Liver (tissue), 9 donors: Measurements from ENCODE around the gene GALNT9. TPM values are rescaled to one million over a fixed set of nuclear protein-coding genes. Genes with fewer than 3 reads are reported as not detected.
"Not testable (repeated sequence)": the region's sequence is repeated elsewhere in the genome, so short reads cannot be mapped to it uniquely, and the experiment has no call there.

Source experiments
- DNase-seq: peaks from one replicate; pipeline ENCODE4 v3.0.0-alpha.2; 2017; ENCODE audit warnings: low spot score
- H3K27ac ChIP-seq, 2 donors: one replicate each; pipeline ENCODE4 v1.7.0; 2013; ENCODE audit warnings: inconsistent platforms in 2 of 2, low read length in 2 of 2, control low read depth in 1 of 2, low read depth in 1 of 2, mild to moderate bottlenecking in 1 of 2
- H3K27me3 ChIP-seq, 4 donors: one replicate each; pipeline versions ENCODE4 v1.6.1 to v1.7.0; 2013; ENCODE audit warnings: low read length in 3 of 4, inconsistent platforms in 1 of 4, mild to moderate bottlenecking in 1 of 4, moderate library complexity in 1 of 4; ENCODE audit not compliant: control insufficient read depth in 4 of 4, insufficient read depth in 4 of 4
- H3K36me3 ChIP-seq, 4 donors: one replicate each; pipeline versions ENCODE4 v1.6.1 to v1.7.0; 2013; ENCODE audit warnings: low read length in 3 of 4, mild to moderate bottlenecking in 3 of 4, low read depth in 1 of 4, moderate library complexity in 1 of 4; ENCODE audit not compliant: control insufficient read depth in 4 of 4, insufficient read depth in 3 of 4
- H3K4me1 ChIP-seq, 4 donors: one replicate each; pipeline versions ENCODE4 v1.6.1 to v1.7.0; 2013; ENCODE audit warnings: low read length in 3 of 4, mild to moderate bottlenecking in 3 of 4, moderate library complexity in 1 of 4; ENCODE audit not compliant: control insufficient read depth in 4 of 4, insufficient read depth in 4 of 4
- H3K4me3 ChIP-seq, 3 donors: one replicate each; pipeline versions ENCODE4 v1.6.1 to v1.7.0; 2013; ENCODE audit warnings: low read length in 3 of 3, control low read depth in 1 of 3, low read depth in 1 of 3, mild to moderate bottlenecking in 1 of 3
- H3K9ac ChIP-seq, 2 donors: one replicate each; pipeline ENCODE4 v1.7.0; 2013; ENCODE audit warnings: low read length in 2 of 2, mild to moderate bottlenecking in 2 of 2, moderate library complexity in 2 of 2, control low read depth in 1 of 2, low read depth in 1 of 2
- H3K9me3 ChIP-seq, 4 donors: one replicate each; pipeline versions ENCODE4 v1.6.1 to v1.7.0; 2013; ENCODE audit warnings: low read length in 3 of 4; ENCODE audit not compliant: control insufficient read depth in 4 of 4
- EGR1 ChIP-seq, 2 donors: IDR thresholded peaks; 2 replicates each; pipeline ENCODE4 v1.6.1; 2016 to 2018; ENCODE audit warnings: antibody characterized with exemption in 2 of 2, low read depth in 2 of 2
- FOXA2 ChIP-seq: IDR thresholded peaks from 2 replicates; pipeline ENCODE4 v1.6.1; 2016; ENCODE audit warnings: antibody characterized with exemption
- GABPA ChIP-seq, 2 donors: IDR thresholded peaks in 1 of 2; conservative IDR thresholded peaks in 1 of 2; 2 replicates each; pipeline ENCODE4 v1.6.1; 2016; ENCODE audit warnings: antibody characterized with exemption in 2 of 2, mild to moderate bottlenecking in 1 of 2, moderate library complexity in 1 of 2
- HNF4A ChIP-seq, 2 donors: conservative IDR thresholded peaks; 2 replicates each; pipeline ENCODE4 v1.6.1; 2016; ENCODE audit warnings: antibody characterized with exemption in 2 of 2, mild to moderate bottlenecking in 2 of 2
- JUND ChIP-seq, 2 donors: IDR thresholded peaks; 2 replicates each; pipeline ENCODE4 v1.6.1; 2016; ENCODE audit warnings: antibody characterized with exemption in 2 of 2
- NR2F2 ChIP-seq: IDR thresholded peaks from 2 replicates; pipeline ENCODE4 v1.6.1; 2016; ENCODE audit warnings: antibody characterized with exemption
- RAD21 ChIP-seq, 2 donors: IDR thresholded peaks; 2 replicates each; pipeline ENCODE4 v1.6.1; 2016; ENCODE audit warnings: antibody characterized with exemption in 2 of 2, mild to moderate bottlenecking in 2 of 2
- REST ChIP-seq: IDR thresholded peaks from 2 replicates; pipeline ENCODE4 v1.6.1; 2016; ENCODE audit warnings: antibody characterized with exemption, mild to moderate bottlenecking
- SP1 ChIP-seq: IDR thresholded peaks from 2 replicates; pipeline ENCODE4 v1.6.1; 2018; ENCODE audit warnings: antibody characterized with exemption, mild to moderate bottlenecking
- TAF1 ChIP-seq: conservative IDR thresholded peaks from 2 replicates; pipeline ENCODE4 v1.6.1; 2016; ENCODE audit warnings: antibody characterized with exemption, mild to moderate bottlenecking
- YY1 ChIP-seq: IDR thresholded peaks from 2 replicates; pipeline ENCODE4 v1.6.1; 2016; ENCODE audit warnings: antibody characterized with exemption, mild to moderate bottlenecking
- ZBTB33 ChIP-seq: IDR thresholded peaks from 2 replicates; pipeline ENCODE4 v1.6.1; 2016; ENCODE audit warnings: antibody characterized with exemption
- WGBS: extraction: QIAGEN DNeasy Blood & Tissue Kit; methylation state at CpG from one replicate; pipeline ENCODE4 v1.1.7; 2013; 5-methylcytosine and 5-hydroxymethylcytosine counted together
- polyA plus RNA-seq, 2 donors: library from polyadenylated mRNA; stranded (reverse) in 1 of 2; unstranded in 1 of 2; fragments of 200-250 nt in 1 of 2; fragments of >200 nt in 1 of 2; fragmentation: Nextera tagmentation in 1 of 2; extraction: Ambion mirVana in 1 of 2; gene quantifications; one replicate each; pipeline versions ENCODE4 v1.2.1 to v1.2.3, GENCODE V29; 2013 to 2015
- total RNA-seq, 2 donors: library from RNA; depleted of rRNA; stranded (reverse); fragments of >200 nt; gene quantifications; one replicate each; pipeline ENCODE4 v1.2.3, GENCODE V29; 2014
- donor health status: healthy.
- donor health status: healthy.
- donor health status: healthy.
- donor health status: healthy.
- donor health status: healthy.

Gene GALNT9
- total and polyA plus RNA-seq, 4 donors, result 0.05 to 0.25 (median 0.09) TPM; not detected in 1

GRCh38 chr12:132196038-132196872 is 133.1 kb downstream of the GALNT9 start (continued):
- TF ChIP-seq REST (no peak), HNF4A (conservative IDR thresholded peaks at IDR 0.05) (no peak), TAF1 (no peak), SP1 (no peak), JUND (IDR thresholded peaks at IDR 0.05) (no peak), FOXA2 (no peak), NR2F2 (no peak), YY1 (no peak), EGR1 (IDR thresholded peaks at IDR 0.05; ENCODE audit: low read depth in 2 of 2) (no peak), GABPA (IDR thresholded peaks at IDR 0.05 in 1 of 2, conservative IDR thresholded peaks at IDR 0.05 in 1 of 2) (no peak), ZBTB33 (no peak)

GRCh38 chr12:132195242-132195641 is 134.1 kb downstream of the GALNT9 start:
- H3K27me3 ChIP-seq, H3K4me3 ChIP-seq, H3K9me3 ChIP-seq, H3K9ac ChIP-seq, H3K36me3 ChIP-seq, DNase-seq, H3K27ac ChIP-seq, H3K4me1 ChIP-seq: not testable (repeated sequence)
- 74% methylated on average over 12 of the region's 12 CpGs for WGBS

- Histone ChIP-seq H3K4me3 (no peak overlapping the region), H3K9ac (no peak overlapping the region), H3K4me1 (peaks cover 7 to 10% (median 7%) of the 10 kb centered on the region in 4 donors), H3K27ac (no peak overlapping the region), H3K27me3 (no peaks in the 10 kb centered on the region), H3K36me3 (no peaks in the 10 kb centered on the region), H3K9me3 (peaks cover 0 to 9% (median 7%) of the 10 kb centered on the region in 4 donors)
- no peak for DNase-seq
- TF ChIP-seq TAF1 (no peak), NR2F2 (no peak), RAD21 (IDR thresholded peaks at IDR 0.05) (no peak), GABPA (IDR thresholded peaks at IDR 0.05 in 1 of 2, conservative IDR thresholded peaks at IDR 0.05 in 1 of 2) (no peak)
- WGBS, result 79% methylated on average over 8 of the region's 8 CpGs
Measured at GRCh38 chr12:132194556-132194955, 134.8 kb downstream of the GALNT9 start.
